Ovary (tissue), 9 donors: ENCODE data around the gene PER1. TPM values are rescaled to one million over a fixed set of nuclear protein-coding genes. Genes with fewer than 3 reads are reported as not detected.

Experiments
- DNase-seq, 5 donors: peaks; one replicate each; pipeline ENCODE4 v3.0.0-alpha.2; 2019 to 2020
- H3K27ac ChIP-seq, 2 donors: fragments of 200-600 bp; one replicate each; pipeline versions ENCODE4 v1.5.1 to v1.8.0; 2019 to 2022
- H3K27me3 ChIP-seq: fragments of 200-600 bp; one replicate; pipeline ENCODE4 v1.8.0; 2022
- H3K36me3 ChIP-seq: fragments of 200-600 bp; sonication (generic); one replicate; pipeline ENCODE4 v1.5.1; 2019
- H3K4me1 ChIP-seq: one replicate; pipeline ENCODE4 v1.8.1; 2013; ENCODE audit warnings: mild to moderate bottlenecking, moderate library complexity; ENCODE audit not compliant: insufficient read depth
- H3K4me3 ChIP-seq: fragments of 200-600 bp; sonication (generic); one replicate; pipeline ENCODE4 v1.5.1; 2017
- H3K9me3 ChIP-seq, 2 donors: fragments of 200-600 bp in 1 of 2; sonication (generic) in 1 of 2; one replicate each; pipeline versions ENCODE4 v1.5.1 to v1.8.1; 2013 to 2019; ENCODE audit warnings: mild to moderate bottlenecking in 1 of 2, moderate library complexity in 1 of 2
- EP300 ChIP-seq: sonication (generic); formaldehyde crosslinking; IDR thresholded peaks from one replicate; pipeline ENCODE4 v1.6.1; 2017; ENCODE audit warnings: antibody characterized with exemption
- POLR2A ChIP-seq: fragments of 450-650 bp; IDR thresholded peaks from one replicate; pipeline ENCODE4 v1.6.1; 2017; ENCODE audit warnings: antibody characterized with exemption, mild to moderate bottlenecking, moderate library complexity
- WGBS, 3 donors: extraction: QIAGEN DNeasy Blood & Tissue Kit in 1 of 3; methylation state at CpG; one replicate each; pipeline versions ENCODE4 v1.1.5 to v1.1.7; 2013 to 2017; 5-methylcytosine and 5-hydroxymethylcytosine counted together
- intact Hi-C, 4 donors: fragments of 100-400 bp; cut with DNase I; formaldehyde crosslinking; loops; one replicate each; pipeline versions ENCODE4 v1.11.0 to v1.15.1; 2022 to 2023
- polyA plus RNA-seq, 2 donors: library from polyadenylated mRNA; stranded (reverse); fragments of 200-250 nt in 1 of 2; fragments of 350-450 nt in 1 of 2; fragmentation: Illumina TruSeq in 1 of 2; extraction: RNeasy Lipid Tissue Mini Kit (QIAGEN cat#74804) in 1 of 2; gene quantifications; one replicate each; pipeline ENCODE4 v1.2.3, GENCODE V29; 2013 to 2014
- total RNA-seq, 7 donors: library from RNA; depleted of rRNA in 2 of 7; stranded (reverse); fragments of >200 nt in 2 of 7; fragmentation: NEBNext Ultra II Directional in 3 of 7; extraction: Animal tissue kit (Norgen Biotek cat#: 25700) in 3 of 7; gene quantifications; one replicate each; pipeline versions ENCODE4 v1.1.0 to v1.2.4, GENCODE V29; 2016 to 2023
- TF ChIP-seq, protein P1 (sequence below), 3 donors: fragments of 450-650 bp in 2 of 3; fragments of 200-600 bp in 1 of 3; IDR thresholded peaks; one replicate each; pipeline versions ENCODE4 v1.5.1 to v1.8.0; 2016 to 2022; ENCODE audit warnings: antibody characterized with exemption in 3 of 3, mild to moderate bottlenecking in 1 of 3
- donor health status: DM: no; HTN: no; CAD: no; lungs with moderate emphysema.
- donor health status: DM: no; HTN: no; CAD: no.
- donor health status: Bipolar disorder and iron deficiency.
- donor health status: DM: yes; HTN: yes; CAD: no.
- donor health status: DM: no; HTN: no; CAD: no.
- donor health status: DM: yes; HTN: yes; CAD: no.

PER1 gene
- total and polyA plus RNA-seq, 9 donors, result 12.8 to 394 (median 164) TPM

DNA sequence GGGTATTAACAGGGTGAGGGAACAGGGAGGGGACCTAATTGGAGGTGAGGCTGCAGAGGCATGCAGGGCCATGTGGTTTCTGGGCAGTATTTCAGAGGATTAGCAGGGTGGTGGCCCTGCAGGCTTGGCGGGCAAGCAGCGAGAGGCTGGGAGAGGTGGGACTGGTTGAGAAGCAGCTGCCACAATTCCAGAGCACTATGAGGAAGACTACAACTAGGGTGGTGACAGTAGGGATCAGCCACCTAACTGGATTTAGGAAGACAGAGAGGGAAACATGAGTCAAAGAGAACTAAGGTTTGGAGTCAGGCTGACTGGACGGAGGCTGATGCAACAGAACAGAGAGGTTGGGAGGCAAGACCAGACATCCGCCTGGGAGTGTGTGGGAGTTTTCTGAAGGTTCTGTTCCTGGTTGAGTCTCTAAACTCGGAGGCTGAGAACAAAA is 46.2 kb downstream of the PER1 start:
- no peaks in the 10 kb centered on the region for H3K9me3 ChIP-seq
- H3K4me1 ChIP-seq, result peaks cover 6% of the 10 kb centered on the region
- no peak overlapping the region for H3K27ac ChIP-seq
- 42 to 48% (median 46%) methylated on average over 5 of the region's 5 CpGs for WGBS, 3 donors
- H3K4me3 ChIP-seq, result no peak overlapping the region
- H3K36me3 ChIP-seq, result no peaks in the 10 kb centered on the region
- no peaks in the 10 kb centered on the region for H3K27me3 ChIP-seq
- intact Hi-C loops, result no loop called here
- DNase-seq, result no peak
- no peak for TF ChIP-seq EP300
- TF ChIP-seq, protein P1, sequence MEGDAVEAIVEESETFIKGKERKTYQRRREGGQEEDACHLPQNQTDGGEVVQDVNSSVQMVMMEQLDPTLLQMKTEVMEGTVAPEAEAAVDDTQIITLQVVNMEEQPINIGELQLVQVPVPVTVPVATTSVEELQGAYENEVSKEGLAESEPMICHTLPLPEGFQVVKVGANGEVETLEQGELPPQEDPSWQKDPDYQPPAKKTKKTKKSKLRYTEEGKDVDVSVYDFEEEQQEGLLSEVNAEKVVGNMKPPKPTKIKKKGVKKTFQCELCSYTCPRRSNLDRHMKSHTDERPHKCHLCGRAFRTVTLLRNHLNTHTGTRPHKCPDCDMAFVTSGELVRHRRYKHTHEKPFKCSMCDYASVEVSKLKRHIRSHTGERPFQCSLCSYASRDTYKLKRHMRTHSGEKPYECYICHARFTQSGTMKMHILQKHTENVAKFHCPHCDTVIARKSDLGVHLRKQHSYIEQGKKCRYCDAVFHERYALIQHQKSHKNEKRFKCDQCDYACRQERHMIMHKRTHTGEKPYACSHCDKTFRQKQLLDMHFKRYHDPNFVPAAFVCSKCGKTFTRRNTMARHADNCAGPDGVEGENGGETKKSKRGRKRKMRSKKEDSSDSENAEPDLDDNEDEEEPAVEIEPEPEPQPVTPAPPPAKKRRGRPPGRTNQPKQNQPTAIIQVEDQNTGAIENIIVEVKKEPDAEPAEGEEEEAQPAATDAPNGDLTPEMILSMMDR (IDR thresholded peaks at IDR 0.05), result no peak
- no peak for TF ChIP-seq POLR2A

DNA sequence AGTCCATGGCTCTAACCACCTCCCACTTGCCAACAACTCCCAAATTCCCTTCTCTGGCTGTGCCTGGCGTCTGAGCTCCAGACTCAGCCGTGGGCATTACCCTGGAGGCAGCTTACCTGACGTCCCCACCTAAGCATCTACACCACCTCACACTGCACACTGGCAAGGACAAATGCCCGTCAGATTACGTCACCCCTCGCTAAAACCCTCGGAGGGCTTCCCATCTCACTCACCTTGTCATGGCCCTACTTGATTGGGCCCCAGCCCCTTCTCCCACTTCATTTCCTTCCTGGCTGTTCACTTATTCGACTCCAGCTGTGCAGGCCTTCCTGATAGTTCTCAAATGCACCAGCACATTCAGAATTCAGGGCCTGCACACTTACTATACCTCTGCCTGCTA is 47.3 kb downstream of the PER1 start:
- H3K4me1 ChIP-seq, result peaks cover 2% of the 10 kb centered on the region
- DNase-seq, result no peak
- H3K9me3 ChIP-seq, result no peaks in the 10 kb centered on the region
- H3K36me3 ChIP-seq, result no peaks in the 10 kb centered on the region
- intact Hi-C loops, result no loop called here
- no peak for TF ChIP-seq POLR2A
- TF ChIP-seq, protein P1 (IDR thresholded peaks at IDR 0.05), result no peak
- no peak for TF ChIP-seq EP300
- H3K27ac ChIP-seq, result no peak overlapping the region
- H3K4me3 ChIP-seq, result no peak overlapping the region
- H3K27me3 ChIP-seq, result no peaks in the 10 kb centered on the region
- 72 to 78% (median 77%) methylated on average over 8 of the region's 8 CpGs for WGBS, 3 donors

- Histone ChIP-seq H3K4me1 (no peaks in the 10 kb centered on the region), H3K9me3 (no peaks in the 10 kb centered on the region), H3K27me3 (no peaks in the 10 kb centered on the region), H3K4me3 (no peak overlapping the region), H3K36me3 (no peaks in the 10 kb centered on the region), H3K27ac (no peak overlapping the region)
- DNase-seq, result no peak
- intact Hi-C loops, result no loop called here
- WGBS, 3 donors, result 72 to 85% (median 78%) methylated on average over 4 of the region's 4 CpGs
- TF ChIP-seq POLR2A (no peak), EP300 (no peak)
- TF ChIP-seq, protein P1 (IDR thresholded peaks at IDR 0.05), result no peak
Measured at GRCh38 chr17:8103549-8103948, 48.7 kb downstream of the PER1 start.

GRCh38 chr17:8101721-8102120 is 50.5 kb downstream of the PER1 start:
- intact Hi-C loops, result no loop called here
- WGBS, 3 donors, result 67 to 71% (median 70%) methylated on average over 6 of the region's 6 CpGs

More at GRCh38 chr17:8101721-8102120, 50.5 kb downstream of the PER1 start:
- Histone ChIP-seq H3K27me3 (no peaks in the 10 kb centered on the region), H3K27ac (no peak overlapping the region), H3K36me3 (no peaks in the 10 kb centered on the region), H3K4me1 (no peaks in the 10 kb centered on the region), H3K9me3 (no peaks in the 10 kb centered on the region), H3K4me3 (no peak overlapping the region)
- no peak for DNase-seq
- TF ChIP-seq EP300 (no peak), POLR2A (no peak)
- TF ChIP-seq, protein P1 (IDR thresholded peaks at IDR 0.05), result no peak
